GM08714 (cell line): ENCODE results near the gene INPP4B.

Experiments
- H3K4me3 ChIP-seq: fragments of 200-500 bp; sonication (Bioruptor generic); 2 replicates; pipeline ENCODE4 v1.5.1; 2014; ENCODE audit warnings: mild to moderate bottlenecking, low read length, inconsistent platforms
- ZNF274 ChIP-seq: IDR thresholded peaks from 2 replicates; pipeline ENCODE4 v1.6.1; 2012; ENCODE audit warnings: mild to moderate bottlenecking, low read depth, low read length

The INPP4B gene

GRCh38 chr4:142396279-142396678 lies 449.8 kb downstream of the INPP4B start:
- H3K4me3 ChIP-seq, result no peak overlapping the region
- TF ChIP-seq ZNF274, result no peak

DNA sequence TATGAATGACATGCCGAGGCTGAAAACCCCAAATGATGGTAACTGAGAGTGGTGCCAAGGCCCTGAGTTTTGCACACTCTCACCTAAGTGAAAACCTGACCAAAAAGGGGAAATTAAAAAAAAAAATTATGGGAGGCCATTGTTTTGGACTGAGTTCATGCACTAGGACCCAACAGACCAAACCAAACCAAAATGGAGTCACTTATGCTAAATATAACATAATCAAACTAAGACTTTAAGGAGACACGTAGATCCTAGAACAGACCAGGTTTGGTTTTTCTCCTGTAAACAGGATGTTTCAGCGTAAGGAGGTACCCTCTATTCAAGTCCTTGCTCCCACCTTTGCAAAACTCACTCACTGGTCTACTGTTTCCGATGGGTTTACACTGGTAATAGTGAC lies 453.0 kb downstream of the INPP4B start:
- TF ChIP-seq ZNF274, result no peak
- H3K4me3 ChIP-seq, result no peak overlapping the region

- no peak overlapping the region for H3K4me3 ChIP-seq
- no peak for TF ChIP-seq ZNF274
Measured at GRCh38 chr4:142386856-142387255, 459.2 kb downstream of the INPP4B start.

GRCh38 chr4:142386449-142386848 lies 459.7 kb downstream of the INPP4B start:
- no peak for TF ChIP-seq ZNF274
- no peak overlapping the region for H3K4me3 ChIP-seq

- no peak overlapping the region for H3K4me3 ChIP-seq
- TF ChIP-seq ZNF274, result no peak
Measured at GRCh38 chr4:142383800-142384470, 462.2 kb downstream of the INPP4B start.

- TF ChIP-seq ZNF274, result no peak
- no peak overlapping the region for H3K4me3 ChIP-seq
Measured at GRCh38 chr4:142383354-142383753, 462.7 kb downstream of the INPP4B start.

GRCh38 chr4:142380052-142380602 lies 466.0 kb downstream of the INPP4B start:
- H3K4me3 ChIP-seq, result no peak overlapping the region
- no peak for TF ChIP-seq ZNF274

- TF ChIP-seq ZNF274, result no peak
- no peak overlapping the region for H3K4me3 ChIP-seq
Measured at GRCh38 chr4:142379277-142380051, 466.6 kb downstream of the INPP4B start.

DNA sequence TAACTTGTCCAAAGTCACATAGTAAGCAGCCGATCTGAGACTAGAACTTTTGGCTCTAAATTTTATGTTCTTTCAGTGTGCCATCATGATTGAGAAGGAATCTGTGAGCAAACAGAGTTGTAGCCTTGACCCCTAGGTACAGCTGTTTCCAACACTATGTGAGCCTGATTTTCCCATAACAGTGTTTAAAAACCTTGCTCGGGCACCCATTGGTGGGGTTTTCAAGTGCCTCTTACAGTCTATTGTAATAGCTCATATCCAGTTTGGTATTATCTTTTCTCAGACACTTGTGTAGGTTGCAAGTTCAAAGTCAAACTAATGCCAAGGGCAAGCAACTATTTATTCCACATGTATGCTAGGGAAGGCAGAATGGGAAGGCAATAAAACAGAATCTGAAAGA lies 467.9 kb downstream of the INPP4B start:
- H3K4me3 ChIP-seq, result no peak overlapping the region
- TF ChIP-seq ZNF274, result no peak

GRCh38 chr4:142377342-142378091 lies 468.6 kb downstream of the INPP4B start:
- TF ChIP-seq ZNF274, result no peak

DNA sequence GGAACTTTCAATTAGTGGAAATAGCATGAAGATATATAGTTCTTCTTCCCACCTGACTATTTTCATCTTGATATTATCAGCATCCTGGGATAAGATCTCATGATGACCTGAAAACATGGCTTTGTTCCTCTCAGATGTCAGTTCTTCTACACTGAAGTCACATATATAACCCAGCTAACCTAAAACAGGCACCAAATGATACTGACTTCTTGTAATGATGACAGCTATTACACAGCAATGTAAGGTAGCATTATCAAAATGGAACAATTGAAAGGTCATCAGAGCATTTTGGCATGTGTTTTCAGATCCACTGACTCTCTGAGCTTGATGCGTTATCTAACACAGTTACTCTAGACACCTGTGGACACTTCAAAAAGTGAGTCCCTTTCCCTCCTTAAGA lies 469.9 kb downstream of the INPP4B start:
- no peak overlapping the region for H3K4me3 ChIP-seq
- TF ChIP-seq ZNF274, result no peak

More at GRCh38 chr4:142377342-142378091, 468.6 kb downstream of the INPP4B start:
- no peak overlapping the region for H3K4me3 ChIP-seq

DNA sequence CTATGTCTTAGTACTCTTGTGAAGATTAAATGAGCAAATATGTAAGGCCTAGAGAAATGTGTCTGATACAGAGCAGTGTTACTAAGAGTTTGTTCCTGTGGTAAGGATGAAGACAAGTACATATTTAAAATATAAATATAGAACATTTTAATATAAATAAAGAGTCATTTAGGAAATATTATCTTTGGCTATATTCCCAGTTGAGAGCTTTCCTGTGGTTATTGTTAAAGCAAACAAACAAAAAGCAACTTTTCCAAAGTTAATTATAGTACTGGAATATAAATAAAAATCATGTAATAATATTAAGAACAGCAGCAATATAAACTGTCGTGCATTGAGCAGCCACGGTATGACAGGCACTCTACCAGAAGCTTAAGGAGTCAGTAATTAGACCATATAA lies 472.5 kb downstream of the INPP4B start:
- H3K4me3 ChIP-seq, result no peak overlapping the region
- no peak for TF ChIP-seq ZNF274

DNA sequence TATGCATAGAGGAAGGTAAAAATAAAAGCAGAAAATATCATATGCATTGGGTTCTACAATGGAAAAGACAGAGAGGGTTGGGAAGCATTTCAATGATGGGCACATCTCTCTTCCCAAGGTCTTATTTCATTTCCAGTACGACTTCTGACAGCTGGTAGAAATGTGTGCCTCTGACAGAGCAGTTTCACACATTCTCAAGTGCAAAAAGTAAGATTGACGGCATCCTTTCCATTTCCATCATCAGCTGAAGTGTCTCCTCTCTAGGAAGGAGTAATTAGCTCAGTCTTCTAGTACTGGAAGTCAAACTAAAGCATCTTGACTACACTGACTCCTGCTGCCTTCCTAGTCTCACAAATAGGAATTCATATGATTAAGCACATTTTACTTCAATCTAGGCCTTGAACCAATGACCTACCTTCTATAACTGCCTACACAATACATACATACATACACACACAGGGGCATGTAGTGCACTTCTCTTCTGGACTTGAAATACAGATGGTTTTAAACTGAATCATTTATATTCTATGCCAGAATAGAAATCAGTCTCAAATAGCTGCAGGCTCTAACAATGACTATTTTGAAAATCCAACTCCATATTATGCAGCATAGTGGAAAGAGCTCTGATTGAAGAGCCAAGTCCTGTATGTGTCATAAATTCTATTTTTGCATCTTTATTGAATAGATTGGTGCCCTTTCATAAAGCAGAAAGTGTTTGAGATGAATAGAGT lies 473.4 kb downstream of the INPP4B start:
- TF ChIP-seq ZNF274, result no peak
- H3K4me3 ChIP-seq, result no peak overlapping the region

DNA sequence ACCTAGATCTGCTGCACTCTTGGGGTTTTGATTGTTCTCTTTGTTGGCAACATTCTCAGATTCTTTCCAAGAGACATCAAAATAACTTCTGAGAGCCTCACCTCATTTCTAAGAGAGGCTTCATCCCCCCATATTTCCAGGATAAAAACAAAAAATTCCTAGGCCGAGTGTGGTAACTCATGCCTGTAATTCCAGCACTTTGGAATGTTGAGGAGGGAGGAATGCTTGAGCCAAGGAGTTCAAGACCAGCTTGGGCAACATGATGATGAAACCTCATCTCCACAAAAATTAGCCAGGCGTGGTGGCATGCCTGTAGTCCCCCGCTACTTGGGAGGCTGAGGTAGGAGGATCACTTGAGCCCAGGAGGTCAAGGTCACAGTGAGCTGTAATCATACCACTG lies 477.0 kb downstream of the INPP4B start:
- TF ChIP-seq ZNF274, result no peak
- H3K4me3 ChIP-seq, result no peak overlapping the region
